ENCODE measurements around the gene LIG3.
"Not testable (repeated sequence)": the region's sequence is repeated elsewhere in the genome, so short reads cannot be mapped to it uniquely, and the experiment has no call there.

The LIG3 gene

GRCh38 chr17:35006345-35006744, 26.0 kb downstream of the LIG3 start:
- TF ChIP-seq JUND (IDR thresholded peaks at IDR 0.05; ENCODE audit: low read depth): no peak
- DNase-seq (ENCODE audit: low read depth in 1 of 2, low spot score in 1 of 2): no peak
- in situ Hi-C loops (cut with HindIII; ENCODE audit: low pct_unique_long_range_greater_than_20kb, low sequenced_read_pairs): no loop called here

GRCh38 chr17:35006961-35007360, 26.6 kb downstream of the LIG3 start:
- peak; percentile 26 to 55 for DNase-seq (ENCODE audit: low read depth in 1 of 2, low spot score in 1 of 2)
- in situ Hi-C loops (cut with HindIII; ENCODE audit: low pct_unique_long_range_greater_than_20kb, low sequenced_read_pairs): no loop called here
- TF ChIP-seq JUND (IDR thresholded peaks at IDR 0.05; ENCODE audit: low read depth): no peak

DNA sequence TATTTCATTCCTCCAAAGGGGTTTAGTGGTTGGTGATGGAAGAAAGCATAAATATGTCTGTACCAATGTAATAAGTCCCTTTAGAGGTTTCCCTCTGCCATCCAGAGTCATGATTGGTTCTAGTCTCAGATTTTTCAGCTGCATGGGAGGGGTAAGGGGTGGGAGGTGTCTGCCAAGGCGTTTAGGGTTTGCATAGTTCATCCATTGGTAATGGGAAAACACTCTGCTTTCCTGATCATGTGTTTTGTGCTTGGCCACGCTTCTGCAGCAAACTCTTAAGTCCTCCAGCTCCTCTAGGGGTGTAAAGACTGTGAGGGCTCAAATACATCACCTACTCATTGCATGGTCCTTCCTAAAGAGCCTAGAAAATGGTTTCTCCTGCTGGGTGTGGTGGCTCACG, 29.8 kb downstream of the LIG3 start:
- in situ Hi-C loops (cut with HindIII; ENCODE audit: low pct_unique_long_range_greater_than_20kb, low sequenced_read_pairs): no loop called here
- TF ChIP-seq JUND (IDR thresholded peaks at IDR 0.05; ENCODE audit: low read depth): no peak
- DNase-seq (ENCODE audit: low read depth in 1 of 2, low spot score in 1 of 2): no peak

- in situ Hi-C loops (cut with HindIII; ENCODE audit: low pct_unique_long_range_greater_than_20kb, low sequenced_read_pairs): no loop called here
- TF ChIP-seq JUND (IDR thresholded peaks at IDR 0.05; ENCODE audit: low read depth): no peak
- no peak for DNase-seq (ENCODE audit: low read depth in 1 of 2, low spot score in 1 of 2)
These were observed 31.4 kb downstream of the LIG3 start for GRCh38 chr17:35011671-35012216.

GRCh38 chr17:35016369-35016768, 36.1 kb downstream of the LIG3 start:
- DNase-seq (ENCODE audit: low read depth in 1 of 2, low spot score in 1 of 2): no peak
- TF ChIP-seq JUND (IDR thresholded peaks at IDR 0.05; ENCODE audit: low read depth): no peak
- in situ Hi-C loops (cut with HindIII; ENCODE audit: low pct_unique_long_range_greater_than_20kb, low sequenced_read_pairs): no loop called here

- in situ Hi-C loops (cut with HindIII; ENCODE audit: low pct_unique_long_range_greater_than_20kb, low sequenced_read_pairs): no loop called here
- no peak for TF ChIP-seq JUND (IDR thresholded peaks at IDR 0.05; ENCODE audit: low read depth)
- DNase-seq (ENCODE audit: low read depth in 1 of 2, low spot score in 1 of 2): no peak
These were observed 36.7 kb downstream of the LIG3 start for GRCh38 chr17:35017021-35017420.

DNA sequence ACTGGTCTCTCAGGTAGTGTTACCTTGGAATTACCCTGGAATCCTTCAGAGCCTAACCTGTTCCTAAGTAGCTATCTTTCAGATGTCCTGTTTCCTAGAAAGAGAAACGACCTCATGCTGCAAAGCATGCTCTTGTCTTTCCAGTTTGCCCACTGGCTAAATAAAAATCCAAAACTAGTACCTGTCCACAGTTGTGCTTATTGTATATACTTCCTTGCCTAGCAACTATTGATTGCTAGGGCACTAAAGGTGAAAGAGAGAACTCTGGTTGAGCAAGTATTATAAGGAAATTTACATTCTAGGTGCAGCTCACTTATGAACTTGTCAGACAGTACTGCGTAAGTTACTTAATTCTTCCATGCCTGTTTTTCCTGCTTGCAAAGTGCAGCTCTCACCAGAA, 38.5 kb downstream of the LIG3 start:
- DNase-seq (ENCODE audit: low read depth in 1 of 2, low spot score in 1 of 2): peak in 1 of 2 experiments; percentile 31
- in situ Hi-C loops (cut with HindIII; ENCODE audit: low pct_unique_long_range_greater_than_20kb, low sequenced_read_pairs): no loop called here
- no peak for TF ChIP-seq JUND (IDR thresholded peaks at IDR 0.05; ENCODE audit: low read depth)

DNA sequence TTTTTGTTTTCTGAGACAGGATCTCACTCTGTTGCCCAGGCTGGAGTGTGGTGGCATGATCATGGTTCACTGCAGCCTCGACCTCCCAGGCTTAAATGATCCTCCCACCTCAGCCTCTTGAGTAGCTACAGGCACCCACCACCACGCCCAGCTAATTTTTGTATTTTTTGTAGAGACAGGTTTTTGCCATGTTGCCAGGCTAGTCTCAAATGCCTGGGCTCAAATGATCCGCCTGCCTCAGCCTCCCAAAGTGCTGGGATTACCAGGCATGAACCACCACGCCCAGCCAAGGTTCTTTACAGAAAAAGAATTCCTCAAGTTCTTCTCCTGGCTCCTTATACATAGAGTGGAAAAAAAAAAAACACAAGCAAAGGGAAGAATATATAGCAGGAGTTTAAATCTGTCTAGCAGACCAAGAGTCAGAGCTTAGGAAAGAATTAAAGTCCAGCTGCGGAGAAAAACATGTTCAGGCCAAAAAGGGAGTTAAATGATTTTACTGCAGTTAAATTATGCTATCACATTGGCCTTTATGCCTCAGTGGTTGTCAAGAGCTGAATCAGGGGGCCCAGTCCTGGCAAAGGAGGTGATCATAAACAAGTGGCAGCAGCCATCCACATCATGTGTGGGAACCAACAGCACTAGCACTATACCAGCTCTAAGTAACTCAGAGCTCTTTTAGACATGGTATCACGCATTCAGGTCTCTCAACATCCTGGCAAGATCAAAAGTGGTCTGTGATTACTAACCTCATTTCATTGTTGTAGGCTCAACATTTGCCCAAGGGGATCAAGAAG, 39.3 kb downstream of the LIG3 start:
- TF ChIP-seq JUND (IDR thresholded peaks at IDR 0.05; ENCODE audit: low read depth): no peak
- in situ Hi-C loops (cut with HindIII; ENCODE audit: low pct_unique_long_range_greater_than_20kb, low sequenced_read_pairs): no loop called here
- no peak for DNase-seq (ENCODE audit: low read depth in 1 of 2, low spot score in 1 of 2)

GRCh38 chr17:35021520-35022380, 41.4 kb downstream of the LIG3 start:
- DNase-seq (ENCODE audit: low read depth in 1 of 2, low spot score in 1 of 2): no peak
- no peak for TF ChIP-seq JUND (IDR thresholded peaks at IDR 0.05; ENCODE audit: low read depth)

DNA sequence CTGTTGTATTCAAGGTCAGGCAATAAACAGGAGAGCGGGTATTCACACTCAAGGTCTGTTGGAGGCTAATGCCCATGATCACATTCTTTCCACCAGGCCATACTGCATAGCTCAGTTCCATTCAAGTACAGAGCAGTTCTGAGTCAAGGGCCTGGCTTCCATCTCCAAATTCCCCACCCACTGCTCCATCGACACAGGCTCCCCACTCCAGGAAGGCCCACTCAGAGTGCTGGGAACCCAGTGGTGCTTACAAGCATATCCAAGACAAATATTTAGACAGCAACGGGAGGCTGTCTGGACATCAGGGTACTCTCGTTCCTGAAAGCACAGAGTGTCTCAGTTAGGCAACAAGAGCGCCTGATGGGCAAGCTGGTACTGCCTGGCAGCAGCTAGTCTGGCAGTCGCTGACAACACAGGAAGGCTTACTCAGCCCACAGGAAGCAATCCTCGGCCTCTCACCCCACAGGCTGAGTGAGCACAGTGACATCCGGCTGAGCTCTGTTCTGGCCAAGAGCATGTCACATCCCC, 42.3 kb downstream of the LIG3 start:
- in situ Hi-C loops (cut with HindIII; ENCODE audit: low pct_unique_long_range_greater_than_20kb, low sequenced_read_pairs): no loop called here
- no peak for DNase-seq (ENCODE audit: low read depth in 1 of 2, low spot score in 1 of 2)

More at GRCh38 chr17:35021520-35022380, 41.4 kb downstream of the LIG3 start:
- in situ Hi-C loops (cut with HindIII; ENCODE audit: low pct_unique_long_range_greater_than_20kb, low sequenced_read_pairs): no loop called here

GRCh38 chr17:35023538-35023937, 43.2 kb downstream of the LIG3 start:
- TF ChIP-seq JUND (IDR thresholded peaks at IDR 0.05; ENCODE audit: low read depth): no peak
- DNase-seq (ENCODE audit: low read depth in 1 of 2, low spot score in 1 of 2): no peak
- in situ Hi-C loops (cut with HindIII; ENCODE audit: low pct_unique_long_range_greater_than_20kb, low sequenced_read_pairs): no loop called here

More for the DNA sequence above, 42.3 kb downstream of the LIG3 start:
- no peak for TF ChIP-seq JUND (IDR thresholded peaks at IDR 0.05; ENCODE audit: low read depth)

DNA sequence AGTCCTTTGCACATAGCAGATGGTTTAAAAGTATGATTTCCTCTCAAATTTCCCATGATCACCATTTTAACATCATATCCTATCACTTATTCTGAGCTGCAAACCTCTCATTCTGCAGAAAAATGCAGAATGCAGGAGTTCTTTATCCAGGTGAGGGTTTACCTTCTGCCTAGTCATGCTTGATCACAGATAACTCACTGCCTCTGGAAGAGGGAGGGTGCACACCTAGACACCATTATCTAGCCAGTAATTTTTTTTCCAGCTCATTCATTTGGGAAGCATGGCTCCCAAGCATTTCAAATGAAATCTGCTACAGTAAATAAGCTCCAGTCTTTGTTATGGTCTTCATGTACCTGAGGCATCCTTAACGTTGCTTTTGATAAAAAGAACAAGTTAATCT, 45.2 kb downstream of the LIG3 start:
- DNase-seq (ENCODE audit: low read depth in 1 of 2, low spot score in 1 of 2): no peak
- in situ Hi-C loops (cut with HindIII; ENCODE audit: low pct_unique_long_range_greater_than_20kb, low sequenced_read_pairs): no loop called here
- TF ChIP-seq JUND (IDR thresholded peaks at IDR 0.05; ENCODE audit: low read depth): no peak

DNA sequence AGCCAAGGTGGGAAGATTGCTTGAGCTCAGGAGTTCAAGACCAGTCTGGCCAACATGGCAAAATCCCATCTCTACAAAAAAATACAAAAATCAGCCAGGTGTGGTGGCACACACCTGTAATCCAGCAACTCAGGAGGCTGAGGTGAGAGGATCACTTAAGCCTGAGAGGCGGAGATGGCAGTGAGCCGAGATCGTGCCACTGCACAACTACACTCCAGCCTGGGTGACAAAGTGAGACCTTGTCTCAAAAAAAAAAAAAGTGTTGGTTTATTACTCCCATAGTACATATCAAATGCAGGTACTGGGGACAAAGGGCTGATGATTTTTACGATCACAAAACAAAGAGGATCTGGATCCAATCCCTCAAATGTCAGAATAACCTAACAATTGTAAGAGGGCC, 47.8 kb downstream of the LIG3 start:
- in situ Hi-C loops (cut with HindIII; ENCODE audit: low pct_unique_long_range_greater_than_20kb, low sequenced_read_pairs); DNase-seq (ENCODE audit: low read depth in 1 of 2, low spot score in 1 of 2): not testable (repeated sequence)
